RPMI8226 (cell line): ENCODE results near the gene NUMB.
"Not testable (repeated sequence)": the region's sequence is repeated elsewhere in the genome, so short reads cannot be mapped to it uniquely, and the experiment has no call there.

Experiments used
- DNase-seq: peaks from one replicate; pipeline ENCODE4 v3.0.0-alpha.2; 2015

Gene NUMB

DNA sequence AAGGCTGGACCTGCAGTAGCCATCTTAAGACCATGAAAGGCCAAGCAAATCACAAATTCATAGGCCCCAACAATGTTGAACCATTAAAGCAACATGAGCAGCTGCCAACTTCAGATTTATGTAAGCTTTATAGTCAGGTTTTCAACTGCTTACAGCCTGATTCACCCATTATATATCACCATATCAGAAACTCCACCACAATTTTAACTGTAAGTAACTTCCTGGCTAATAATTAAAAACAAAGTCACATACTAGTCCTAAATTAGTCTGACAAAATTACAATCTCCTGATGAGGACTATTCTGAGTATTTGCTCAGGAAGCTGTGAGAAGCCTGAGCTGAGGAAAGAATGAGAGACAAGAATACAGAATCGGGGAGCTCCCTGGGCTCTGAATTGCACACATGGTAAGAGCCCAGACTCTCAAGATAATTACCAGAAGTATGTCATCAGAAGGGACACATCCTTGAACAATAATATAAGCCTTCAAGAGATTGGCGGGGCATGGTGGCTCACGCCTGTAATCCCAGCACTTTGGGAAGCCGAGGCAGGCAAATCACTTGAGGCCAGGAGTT is 55.1 kb downstream of the NUMB start:
- DNase-seq: no peak

GRCh38 chr14:73402579-73402978 is 55.8 kb downstream of the NUMB start:
- DNase-seq: no peak

DNA sequence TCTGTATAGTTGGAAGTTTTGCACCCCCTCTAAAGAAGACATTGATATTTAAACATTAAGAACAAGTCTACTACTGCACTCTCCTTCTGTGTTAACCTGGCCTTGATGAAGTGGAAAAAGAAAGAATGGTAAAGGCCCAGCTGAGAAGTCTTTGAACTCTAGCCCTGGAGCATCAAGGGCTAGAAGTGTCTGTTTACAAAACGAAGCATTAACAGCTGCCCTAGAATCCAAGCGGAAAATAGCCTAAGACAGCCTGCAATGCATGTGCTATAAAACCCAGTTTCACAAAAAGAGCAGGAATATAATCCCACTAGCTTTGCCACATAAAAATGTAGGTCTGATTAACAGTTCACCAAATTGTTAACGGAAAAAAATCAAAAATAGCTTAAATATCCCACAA is 60.5 kb downstream of the NUMB start:
- DNase-seq: no peak

GRCh38 chr14:73394317-73394716 is 64.0 kb downstream of the NUMB start:
- DNase-seq: no peak

DNA sequence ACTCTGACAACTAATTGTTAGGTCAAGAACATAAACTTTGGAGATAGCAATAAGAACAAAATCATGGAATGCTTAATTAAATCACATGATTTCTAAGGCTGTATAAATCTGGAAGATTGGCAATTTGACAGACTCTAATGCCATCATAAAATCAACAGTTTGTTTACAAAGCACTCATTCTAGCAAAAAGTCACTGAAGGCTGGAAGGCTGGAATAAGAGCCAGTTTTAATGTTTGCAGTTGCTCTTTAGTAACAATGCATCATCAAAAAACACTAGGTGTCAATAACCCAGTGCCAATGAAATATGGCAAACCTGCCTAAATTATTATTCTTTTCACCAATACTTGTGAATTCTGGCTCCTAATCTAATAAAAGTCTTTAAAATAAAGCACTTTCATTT is 65.0 kb downstream of the NUMB start:
- DNase-seq: no peak

- no peak for DNase-seq
These were observed 65.8 kb downstream of the NUMB start for GRCh38 chr14:73392329-73393257.

DNA sequence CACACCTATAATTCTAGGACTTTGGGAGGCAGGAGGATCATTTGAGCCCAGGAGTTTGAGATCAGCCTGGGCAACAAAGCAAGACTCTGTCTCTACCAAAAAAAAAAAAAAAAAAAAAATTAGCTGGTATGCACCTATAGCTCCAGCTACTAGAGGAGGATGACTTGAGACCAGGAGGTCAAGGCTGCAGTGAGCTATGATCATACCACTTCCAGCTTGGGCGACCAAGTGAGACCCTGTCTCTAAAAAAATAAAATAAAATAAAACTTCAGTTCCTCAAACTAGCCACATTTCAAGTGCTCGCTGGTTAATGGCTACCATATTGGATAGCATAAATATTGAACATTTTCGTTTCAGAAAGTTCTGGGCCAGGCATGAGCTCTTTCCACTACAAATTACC is 70.5 kb downstream of the NUMB start:
- not testable (repeated sequence) for DNase-seq

- no peak for DNase-seq
These were observed 72.0 kb downstream of the NUMB start for GRCh38 chr14:73386342-73386741.

DNA sequence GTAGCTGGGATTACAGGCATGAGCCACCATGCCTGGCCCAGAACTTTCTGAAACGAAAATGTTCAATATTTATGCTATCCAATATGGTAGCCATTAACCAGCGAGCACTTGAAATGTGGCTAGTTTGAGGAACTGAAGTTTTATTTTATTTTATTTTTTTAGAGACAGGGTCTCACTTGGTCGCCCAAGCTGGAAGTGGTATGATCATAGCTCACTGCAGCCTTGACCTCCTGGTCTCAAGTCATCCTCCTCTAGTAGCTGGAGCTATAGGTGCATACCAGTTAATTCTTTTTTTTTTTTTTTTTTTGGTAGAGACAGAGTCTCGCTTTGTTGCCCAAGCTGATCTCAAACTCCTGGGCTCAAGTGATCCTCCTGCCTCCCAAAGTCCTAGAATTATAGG is 73.3 kb downstream of the NUMB start:
- not testable (repeated sequence) for DNase-seq

DNA sequence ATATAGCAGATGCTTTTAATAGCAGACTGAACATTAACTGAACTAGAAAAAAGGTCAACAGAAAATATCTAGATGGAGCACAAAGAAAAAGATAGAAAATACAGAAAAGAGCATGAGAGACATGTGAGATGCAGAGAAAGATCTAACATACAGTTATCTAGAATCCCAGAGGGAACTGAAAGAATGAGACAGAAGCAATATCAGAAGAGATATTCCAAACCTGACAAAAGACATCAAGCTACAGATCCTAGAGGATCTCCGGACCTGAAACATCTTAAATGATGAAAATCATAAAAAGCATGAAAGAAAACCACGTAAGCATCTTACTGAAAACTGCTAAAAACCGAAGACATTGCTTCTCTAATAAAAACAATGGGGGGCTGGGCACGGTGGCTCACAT is 75.0 kb downstream of the NUMB start:
- no peak for DNase-seq

DNA sequence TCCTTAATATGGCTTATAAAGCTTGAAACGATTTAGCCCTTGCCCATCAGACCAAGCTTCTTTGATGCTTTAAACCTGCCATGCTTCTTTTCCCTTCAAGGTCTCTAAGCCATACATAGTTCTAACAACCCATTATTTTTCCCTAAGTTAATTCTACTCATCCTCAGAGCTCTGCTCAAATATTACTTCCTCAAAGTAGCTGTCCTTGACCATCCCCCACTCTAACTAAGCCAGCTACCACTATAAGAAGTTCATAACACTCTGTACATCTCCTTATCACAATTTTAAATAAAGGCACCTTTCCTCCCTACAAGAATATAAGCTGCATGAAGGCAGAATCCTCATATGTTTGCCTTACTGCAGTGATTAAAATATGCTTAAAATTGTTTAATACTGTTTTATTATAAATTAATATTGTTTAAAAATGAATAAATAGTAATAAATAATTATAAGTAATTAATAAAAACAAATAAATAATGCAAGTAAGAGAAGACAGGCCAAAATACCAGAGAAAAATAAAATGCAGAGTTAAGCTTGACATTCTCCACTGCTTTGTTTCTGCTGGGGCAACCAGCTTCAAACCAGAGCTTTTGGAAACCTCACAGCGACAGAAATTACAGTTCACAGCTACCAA is 76.8 kb downstream of the NUMB start:
- DNase-seq: no peak

DNA sequence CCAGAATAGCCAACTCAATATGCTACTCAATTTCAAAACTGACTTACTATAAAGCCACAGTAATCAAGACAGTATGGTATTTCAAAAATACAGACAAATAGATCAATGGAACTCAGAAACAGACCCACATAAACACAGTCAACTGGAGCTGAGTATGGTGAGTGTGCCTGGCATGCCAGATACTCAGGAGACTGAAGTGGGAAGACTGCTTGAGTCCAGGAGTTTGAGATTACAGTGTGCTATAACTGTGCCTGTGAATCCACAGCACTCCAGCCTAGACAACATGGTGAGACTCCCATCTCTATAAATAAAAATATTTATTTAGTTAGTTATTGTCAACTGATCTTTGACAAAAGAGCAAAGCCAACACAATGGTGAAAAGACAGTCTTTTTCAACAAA is 81.8 kb downstream of the NUMB start:
- DNase-seq: no peak

DNA sequence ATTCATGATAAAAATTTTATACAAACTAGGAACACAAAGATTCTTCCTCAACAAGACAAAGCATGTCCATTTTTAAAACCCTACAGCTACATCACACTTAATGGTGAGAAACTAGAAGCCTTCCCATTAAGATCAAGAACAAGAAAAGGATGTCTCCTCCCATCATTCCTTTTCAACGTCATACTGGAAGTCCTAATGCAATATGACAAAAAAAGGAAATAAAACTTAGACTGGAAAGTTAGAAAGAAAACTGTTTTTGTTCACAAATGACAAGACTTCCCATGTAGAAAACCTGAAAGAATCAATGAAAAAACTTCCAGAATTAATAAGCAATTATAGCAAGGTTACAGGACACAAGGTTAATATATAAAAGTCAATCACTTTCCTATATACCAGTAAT is 82.5 kb downstream of the NUMB start:
- DNase-seq: no peak

- no peak for DNase-seq
These were observed 84.1 kb downstream of the NUMB start for GRCh38 chr14:73374218-73374617.

GRCh38 chr14:73372529-73372928 is 85.8 kb downstream of the NUMB start:
- DNase-seq: no peak

- DNase-seq: no peak
These were observed 87.8 kb downstream of the NUMB start for GRCh38 chr14:73370561-73370960.

GRCh38 chr14:73369428-73369827 is 88.9 kb downstream of the NUMB start:
- DNase-seq: no peak

DNA sequence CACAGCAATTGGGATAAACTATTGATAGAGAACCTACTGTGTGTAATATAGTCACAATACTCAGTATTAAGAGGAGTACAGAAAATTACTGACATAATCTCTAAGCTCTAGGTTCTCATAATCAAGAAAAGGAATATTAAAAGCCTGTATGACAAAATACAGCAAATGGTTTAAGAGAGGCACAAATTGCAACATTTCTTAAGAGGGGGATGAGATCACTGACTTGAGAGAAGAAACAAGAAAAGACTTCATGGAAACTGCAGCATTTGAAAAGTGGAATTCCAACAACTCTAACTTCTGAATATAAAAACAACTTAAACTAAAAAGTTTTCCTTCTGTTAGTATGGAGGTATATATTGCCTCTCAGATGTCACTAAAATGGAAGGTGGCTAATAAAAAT is 89.7 kb downstream of the NUMB start:
- DNase-seq: no peak

- no peak for DNase-seq
These were observed 92.6 kb downstream of the NUMB start for GRCh38 chr14:73365727-73366126.

- no peak for DNase-seq
These were observed 93.8 kb downstream of the NUMB start for GRCh38 chr14:73364559-73364958.

DNA sequence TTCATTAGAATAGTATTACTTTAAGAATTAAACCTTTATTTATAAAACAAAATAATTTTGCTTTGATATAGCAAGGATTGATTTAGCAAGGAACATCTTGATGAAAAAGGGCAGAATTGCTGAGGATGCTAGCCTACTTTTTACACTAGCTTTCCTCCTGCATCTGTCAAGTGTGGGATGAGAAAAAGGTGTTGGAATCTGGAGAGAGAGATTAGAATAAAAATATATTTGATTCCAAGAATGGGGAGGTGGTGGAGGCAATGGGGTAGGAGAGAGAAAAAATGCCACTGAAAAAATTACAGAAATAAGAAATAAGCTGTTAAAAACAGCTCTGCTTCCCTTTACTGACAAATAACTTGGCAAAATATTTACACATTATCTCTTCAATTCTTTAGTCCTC is 98.9 kb downstream of the NUMB start:
- DNase-seq: no peak

DNA sequence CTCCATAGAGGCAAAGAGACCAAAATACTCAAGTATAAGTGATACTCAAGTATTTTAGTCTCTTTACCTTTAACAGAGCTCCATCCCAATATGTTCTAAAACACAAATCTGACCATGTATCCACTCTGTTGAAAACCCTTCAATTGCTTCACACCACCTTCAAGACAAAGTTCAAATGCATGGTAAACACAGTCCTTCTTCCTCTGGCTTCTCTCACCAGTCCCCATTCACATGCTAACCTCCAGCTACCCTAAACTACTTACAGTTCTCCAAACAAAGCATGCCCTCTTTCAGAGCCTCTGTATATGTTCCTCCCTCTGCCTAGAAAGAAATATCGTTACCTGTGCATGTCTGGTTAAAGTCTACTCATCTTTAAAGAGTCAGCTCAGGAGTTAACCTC is 100.2 kb downstream of the NUMB start:
- no peak for DNase-seq

DNA sequence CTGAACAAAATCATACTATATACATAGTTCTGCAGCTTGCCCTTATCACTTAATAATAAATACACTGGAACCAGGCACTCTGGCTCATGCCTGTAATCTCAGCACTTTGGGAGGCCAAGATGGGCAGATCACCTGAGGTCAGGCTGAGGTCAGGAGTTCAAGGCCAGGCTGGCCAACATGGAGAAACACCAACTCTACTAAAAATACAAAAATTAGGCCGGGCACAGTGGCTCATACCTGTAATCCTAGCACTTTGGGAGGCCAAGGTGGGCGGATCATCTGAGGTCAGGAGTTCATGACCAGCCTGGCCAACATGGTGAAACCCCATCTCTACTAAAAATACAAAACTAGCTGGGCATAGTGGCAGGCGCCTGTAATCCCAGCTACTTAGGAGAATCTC is 109.3 kb downstream of the NUMB start:
- not testable (repeated sequence) for DNase-seq

GRCh38 chr14:73344319-73344718 is 114.0 kb downstream of the NUMB start:
- DNase-seq: no peak
